Esophagus squamous epithelium (tissue), 5 donors: Measurements from ENCODE around the gene ADAMTS14. TPM values are rescaled to one million over a fixed set of nuclear protein-coding genes. Genes with fewer than 3 reads are reported as not detected.
"Not testable (repeated sequence)": the region's sequence is repeated elsewhere in the genome, so short reads cannot be mapped to it uniquely, and the experiment has no call there.

Experiments
- DNase-seq: peaks from one replicate; lab custom pipeline; 2025; lab: John Stamatoyannopoulos, UW
- H3K27ac ChIP-seq, 4 donors: fragments of 200-600 bp; sonication (generic); one replicate each; pipeline ENCODE4 v1.5.1; 2016 to 2019; ENCODE audit warnings: mild to moderate bottlenecking in 1 of 4
- H3K27me3 ChIP-seq, 4 donors: fragments of 200-600 bp; sonication (generic); 1 replicate in 3 of 4; 2 replicates in 1 of 4; pipeline versions ENCODE4 v1.5.1 to v1.6.0; 2017 to 2021; ENCODE audit warnings: antibody characterized with exemption in 1 of 4
- H3K36me3 ChIP-seq, 3 donors: fragments of 200-600 bp; sonication (generic); one replicate each; pipeline ENCODE4 v1.5.1; 2016 to 2019
- H3K4me1 ChIP-seq, 3 donors: fragments of 200-600 bp; sonication (generic); one replicate each; pipeline ENCODE4 v1.5.1; 2017 to 2019
- H3K4me3 ChIP-seq, 4 donors: fragments of 200-600 bp; sonication (generic); 1 replicate in 3 of 4; 2 replicates in 1 of 4; pipeline ENCODE4 v1.5.1; 2016 to 2019; ENCODE audit warnings: mild to moderate bottlenecking in 2 of 4, moderate library complexity in 1 of 4
- H3K9me3 ChIP-seq, 3 donors: fragments of 200-600 bp; sonication (generic); one replicate each; pipeline ENCODE4 v1.5.1; 2016 to 2019
- CTCF ChIP-seq, 6 experiments: fragments of 450-650 bp in 4 of 6; fragments of 200-600 bp in 2 of 6; sonication (generic) in 2 of 6; IDR thresholded peaks; one replicate each; pipeline ENCODE4 v1.5.1; 2016 to 2019; ENCODE audit warnings: antibody characterized with exemption in 6 of 6, mild to moderate bottlenecking in 4 of 6, moderate library complexity in 4 of 6
- POLR2A ChIP-seq, 4 donors: fragments of 450-650 bp; IDR thresholded peaks; one replicate each; pipeline ENCODE4 v1.6.1; 2017; ENCODE audit warnings: antibody characterized with exemption in 4 of 4, mild to moderate bottlenecking in 4 of 4, moderate library complexity in 3 of 4
- WGBS, 2 donors: methylation state at CpG; one replicate each; pipeline ENCODE4 v1.1.5; 2018; 5-methylcytosine and 5-hydroxymethylcytosine counted together
- intact Hi-C: fragments of 100-400 bp; cut with DNase I; formaldehyde crosslinking; loops from one replicate; pipeline ENCODE4 v1.15.0; 2022
- total RNA-seq, 4 donors: library from RNA; depleted of rRNA; stranded (reverse); fragments of >200 nt; gene quantifications; one replicate each; pipeline ENCODE4 v1.1.0, GENCODE V29; 2016
- donor health status: DM: yes; HTN: yes; CAD: no.

Gene ADAMTS14
- total RNA-seq, 4 donors from 2014 or later: 0.23 to 0.75 (median 0.38) TPM; not detected in 1

DNA sequence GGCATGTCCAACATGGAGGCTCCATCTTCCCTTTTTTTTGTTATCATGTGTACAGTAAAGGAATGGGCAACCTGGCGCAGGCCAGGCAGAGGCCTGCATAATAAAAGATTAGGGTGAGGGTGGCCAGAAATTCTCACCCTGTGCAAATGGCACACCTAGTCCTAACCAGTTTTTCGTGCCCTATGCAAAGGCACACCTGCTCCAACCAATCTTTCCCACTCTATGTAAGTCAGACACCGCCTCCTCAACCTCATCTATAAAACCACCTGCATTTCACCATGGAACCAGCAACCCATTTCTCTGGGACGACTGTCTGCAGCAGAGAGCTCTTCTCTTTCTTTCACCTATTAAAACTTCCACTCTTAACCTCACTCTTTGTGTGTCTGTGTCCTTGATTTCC lies 96.8 kb downstream of the ADAMTS14 start:
- no peak for TF ChIP-seq POLR2A (IDR thresholded peaks at IDR 0.05)
- TF ChIP-seq CTCF (IDR thresholded peaks at IDR 0.05): no peak
- H3K27ac ChIP-seq: peak overlapping the region in 1 of 4 donors; percentile 13
- H3K36me3 ChIP-seq: no peaks in the 10 kb centered on the region
- 76 to 80% methylated on average over 4 of the region's 4 CpGs for WGBS, 2 donors
- DNase-seq: no peak
- peaks cover 0 to 8% (median 0%) of the 10 kb centered on the region in 3 donors for H3K9me3 ChIP-seq
- no peaks in the 10 kb centered on the region for H3K27me3 ChIP-seq
- H3K4me3 ChIP-seq: no peak overlapping the region
- H3K4me1 ChIP-seq: peaks cover 0 to 12% (median 0%) of the 10 kb centered on the region in 3 donors
- intact Hi-C loops: no loop called here

GRCh38 chr10:70770001-70770400 lies 97.7 kb downstream of the ADAMTS14 start:
- Histone ChIP-seq H3K4me1 (peaks cover 0 to 17% (median 2%) of the 10 kb centered on the region in 3 donors), H3K27ac (no peak overlapping the region), H3K36me3 (no peaks in the 10 kb centered on the region), H3K4me3 (no peak overlapping the region), H3K9me3 (peaks cover 0 to 8% (median 0%) of the 10 kb centered on the region in 3 donors), H3K27me3 (no peaks in the 10 kb centered on the region)
- WGBS, 2 donors: 58 to 69% methylated on average over 2 of the region's 2 CpGs
- TF ChIP-seq POLR2A (IDR thresholded peaks at IDR 0.05) (no peak), CTCF (IDR thresholded peaks at IDR 0.05) (no peak)
- intact Hi-C loops: no loop called here
- DNase-seq: no peak

GRCh38 chr10:70770516-70770915 lies 98.2 kb downstream of the ADAMTS14 start:
- 83 to 88% methylated on average over 2 to 6 of the region's 7 CpGs for WGBS, 2 donors

GRCh38 chr10:70771311-70772194 lies 99.2 kb downstream of the ADAMTS14 start:
- Histone ChIP-seq H3K27ac (no peak overlapping the region), H3K4me1 (peaks cover 0 to 27% (median 7%) of the 10 kb centered on the region in 3 donors), H3K36me3 (no peaks in the 10 kb centered on the region), H3K9me3 (no peaks in the 10 kb centered on the region), H3K27me3 (no peaks in the 10 kb centered on the region), H3K4me3 (no peak overlapping the region)
- no peak for TF ChIP-seq POLR2A (IDR thresholded peaks at IDR 0.05)
- no peak for TF ChIP-seq CTCF (IDR thresholded peaks at IDR 0.05)
- DNase-seq: no peak
- 78 to 96% methylated on average over 6 to 7 of the region's 8 CpGs for WGBS, 2 donors
- intact Hi-C loops: no loop called here

More at GRCh38 chr10:70770516-70770915, 98.2 kb downstream of the ADAMTS14 start:
- H3K9me3 ChIP-seq, H3K27ac ChIP-seq, DNase-seq, H3K27me3 ChIP-seq, H3K4me3 ChIP-seq, H3K36me3 ChIP-seq, intact Hi-C loops: not testable (repeated sequence)
- peaks cover 0 to 22% (median 7%) of the 10 kb centered on the region in 3 donors for H3K4me1 ChIP-seq

DNA sequence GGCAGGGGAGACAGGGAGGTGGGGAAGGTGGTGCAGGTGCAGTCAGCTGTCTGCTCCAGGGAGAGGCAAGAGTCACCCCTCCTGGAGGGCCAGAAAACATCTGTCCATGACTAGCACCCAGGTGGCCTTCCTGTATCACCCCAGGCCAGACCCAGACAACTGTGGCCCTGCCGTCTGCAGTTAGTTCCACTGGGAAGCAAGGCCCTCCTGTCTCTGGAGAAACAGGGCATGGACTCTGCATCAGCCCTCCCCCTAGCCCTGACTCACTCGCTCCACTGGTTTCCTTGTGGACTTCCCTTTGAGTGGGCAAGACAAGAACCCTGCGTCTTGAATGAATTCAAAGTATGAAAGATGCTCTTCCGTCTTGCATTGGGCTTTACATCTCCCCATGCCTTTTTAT lies 100.3 kb downstream of the ADAMTS14 start:
- intact Hi-C loops: no loop called here
- DNase-seq: no peak

More for the DNA sequence above, 100.3 kb downstream of the ADAMTS14 start:
- no peaks in the 10 kb centered on the region for H3K36me3 ChIP-seq
- H3K27me3 ChIP-seq: no peaks in the 10 kb centered on the region
- WGBS, 2 donors: 93 to 94% methylated on average over 3 of the region's 4 CpGs
- no peak for TF ChIP-seq POLR2A (IDR thresholded peaks at IDR 0.05)
- no peak for TF ChIP-seq CTCF (IDR thresholded peaks at IDR 0.05)
- H3K27ac ChIP-seq: no peak overlapping the region
- H3K4me1 ChIP-seq: peaks cover 0 to 27% (median 7%) of the 10 kb centered on the region in 3 donors
- no peaks in the 10 kb centered on the region for H3K9me3 ChIP-seq
- H3K4me3 ChIP-seq: no peak overlapping the region
